ENCODE data around the gene LRRC7.
A peak's percentile ranks its signal among the peaks of the same experiment; 100 is the strongest.

Gene LRRC7

GRCh38 chr1:69567652-69568420, at the start of gene LRRC7:
Gene LRRC7, plus strand, starts transcription at chr1:69567922. Its CDS starts 718 bp downstream, at chr1:69568640.
- peak; percentile 75 for DNase-seq

GRCh38 chr1:69519006-69519405, 48.7 kb upstream of the LRRC7 start:
- no peak for DNase-seq

- DNase-seq = no peak
Observed at GRCh38 chr1:69520326-69520725, 47.4 kb upstream of the LRRC7 start.

GRCh38 chr1:69523032-69523431, 44.7 kb upstream of the LRRC7 start:
- no peak for DNase-seq

GRCh38 chr1:69523461-69523860, 44.3 kb upstream of the LRRC7 start:
- DNase-seq = no peak

GRCh38 chr1:69524015-69524414, 43.7 kb upstream of the LRRC7 start:
- DNase-seq = no peak

- DNase-seq = no peak
Observed at GRCh38 chr1:69527273-69527672, 40.4 kb upstream of the LRRC7 start.

- no peak for DNase-seq
Observed at GRCh38 chr1:69528376-69528775, 39.3 kb upstream of the LRRC7 start.

GRCh38 chr1:69533343-69533742, 34.4 kb upstream of the LRRC7 start:
- DNase-seq = no peak

- no peak for DNase-seq
Observed at GRCh38 chr1:69534829-69535228, 32.9 kb upstream of the LRRC7 start.

GRCh38 chr1:69535490-69535889, 32.2 kb upstream of the LRRC7 start:
- no peak for DNase-seq

GRCh38 chr1:69540052-69540451, 27.7 kb upstream of the LRRC7 start:
- DNase-seq = no peak

GRCh38 chr1:69551476-69552324, 16.0 kb upstream of the LRRC7 start:
- peak; percentile 70 for DNase-seq

GRCh38 chr1:69553726-69554125, 14.0 kb upstream of the LRRC7 start:
- no peak for DNase-seq

- DNase-seq = peak; percentile 20
Observed at GRCh38 chr1:69568421-69569174, 876 bp downstream of the LRRC7 start.

GRCh38 chr1:69569175-69569541, 1.4 kb downstream of the LRRC7 start:
- no peak for DNase-seq

GRCh38 chr1:69569576-69570328, 2.0 kb downstream of the LRRC7 start:
- no peak for DNase-seq

- DNase-seq = no peak
Observed at GRCh38 chr1:69570356-69570755, 2.6 kb downstream of the LRRC7 start.

- DNase-seq = no peak
Observed at GRCh38 chr1:69572921-69573320, 5.2 kb downstream of the LRRC7 start.

- DNase-seq = no peak
Observed at GRCh38 chr1:69573911-69574310, 6.2 kb downstream of the LRRC7 start.

GRCh38 chr1:69585666-69586065, 17.9 kb downstream of the LRRC7 start:
- no peak for DNase-seq

- DNase-seq = no peak
Observed at GRCh38 chr1:69587391-69587790, 19.7 kb downstream of the LRRC7 start.

- no peak for DNase-seq
Observed at GRCh38 chr1:69589799-69590198, 22.1 kb downstream of the LRRC7 start.

Measured in NCI-H2171 treated with DMSO at 0.1 percent for 48 hours (cell line).